ENCODE results near the gene CD200R1L.

- TF ChIP-seq CTCF (IDR thresholded peaks at IDR 0.05; ENCODE audit: low read length) (no peak), EZH2 (IDR thresholded peaks at IDR 0.05; ENCODE audit: borderline replicate concordance, low read length) (no peak)
Observed at GRCh38 chr3:112781599-112781998, 65.1 kb downstream of the CD200R1L start.

Data from OCI-LY1 (cell line).